Measurements from ENCODE around the gene DCLK2.
"Not testable (repeated sequence)": the region's sequence is repeated elsewhere in the genome, so short reads cannot be mapped to it uniquely, and the experiment has no call there.

Gene DCLK2

DNA sequence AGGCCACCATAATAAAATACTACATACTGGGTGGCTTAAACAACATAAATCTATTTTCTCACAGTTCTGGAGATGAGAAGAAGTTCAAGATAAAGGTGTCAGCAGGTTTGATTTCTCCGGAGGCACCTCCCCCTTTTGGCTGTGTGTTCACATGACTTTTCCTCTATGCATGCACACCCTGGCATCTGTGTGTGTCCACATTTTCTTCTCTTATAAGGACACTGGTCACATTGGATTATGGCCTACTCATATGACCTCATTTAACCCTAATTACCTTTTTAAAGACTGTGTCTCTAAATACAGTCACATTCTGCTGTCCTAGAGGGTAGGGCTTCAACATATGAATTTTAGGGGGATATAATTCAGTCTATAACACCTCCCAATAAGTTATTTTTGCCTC lies 79.8 kb downstream of the DCLK2 start:
- no peak for DNase-seq

DNA sequence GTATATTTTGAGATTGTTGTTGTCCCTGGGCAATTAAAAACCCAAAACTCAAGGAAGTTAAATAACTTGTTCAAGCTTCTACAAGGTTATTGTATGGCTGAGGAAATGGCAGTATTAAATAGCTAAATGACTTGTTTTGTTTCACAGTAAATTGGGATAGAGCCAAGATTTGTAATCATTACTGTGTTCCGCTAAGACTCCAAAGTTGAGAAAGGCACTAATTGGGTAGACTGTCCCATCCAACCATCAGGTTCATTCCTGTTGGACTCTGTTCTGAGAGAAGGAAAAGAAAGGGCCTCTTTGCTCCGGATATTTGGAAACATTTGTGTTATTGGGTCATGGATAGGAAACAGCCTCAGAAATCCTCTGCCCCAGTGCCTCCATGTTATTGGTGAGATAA lies 82.2 kb downstream of the DCLK2 start:
- no peak for DNase-seq

DNA sequence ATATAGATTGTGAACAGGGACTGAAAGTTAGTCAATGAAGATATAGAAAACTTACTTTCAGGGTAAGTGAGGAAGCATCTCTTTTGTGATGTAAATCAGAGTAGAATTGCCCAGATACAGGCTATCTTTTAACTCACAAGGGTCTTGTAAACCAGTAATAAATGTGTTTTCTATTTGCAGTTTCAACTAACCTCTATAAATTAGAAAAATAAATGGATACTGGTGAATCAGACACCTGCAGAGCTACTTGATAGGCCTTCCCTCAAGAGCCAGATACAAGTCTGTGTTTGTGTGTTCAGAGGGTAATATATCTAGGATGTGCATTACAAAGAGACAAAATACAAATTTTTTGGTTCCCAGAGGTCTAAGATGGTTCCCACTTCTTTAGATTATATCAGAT lies 82.9 kb downstream of the DCLK2 start:
- DNase-seq, result no peak

DNA sequence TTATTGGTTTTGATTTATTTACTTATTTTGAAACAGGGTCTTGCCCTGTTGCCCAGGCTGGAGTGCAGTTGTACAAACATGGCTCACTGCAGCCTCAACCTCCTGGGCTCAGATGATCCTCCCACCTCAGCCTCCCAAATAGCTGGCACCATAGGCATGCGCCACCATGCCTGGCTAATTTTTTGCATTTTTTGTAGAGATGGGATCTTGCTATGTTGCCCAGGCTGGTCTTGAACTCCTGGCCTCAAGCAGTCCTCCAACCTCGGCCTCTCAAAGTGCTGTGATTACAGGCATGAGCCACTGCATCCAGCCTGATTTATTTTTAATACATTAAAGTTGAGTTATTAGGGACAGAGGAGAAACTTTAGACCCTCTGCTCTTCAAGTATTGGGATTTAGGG lies 83.8 kb downstream of the DCLK2 start:
- not testable (repeated sequence) for DNase-seq

DNA sequence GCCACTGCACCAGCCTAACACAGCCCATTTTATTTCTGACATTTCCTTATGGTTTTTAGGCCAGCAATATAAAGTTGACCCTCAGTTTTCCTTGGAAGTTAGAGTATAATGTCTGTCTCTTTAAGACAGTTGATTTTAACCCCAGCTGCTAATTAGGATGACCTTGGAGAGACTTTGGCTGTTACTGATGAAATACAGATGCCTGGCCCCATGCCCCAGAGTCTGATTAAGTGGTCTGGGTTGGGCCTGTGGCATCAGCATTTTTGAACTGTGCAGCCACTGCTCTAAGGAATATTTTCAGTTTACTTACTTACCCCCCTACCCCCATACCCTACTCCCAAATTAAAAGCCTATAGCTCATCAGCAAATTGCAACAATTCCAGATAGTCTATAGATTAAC lies 85.8 kb downstream of the DCLK2 start:
- no peak for DNase-seq

DNA sequence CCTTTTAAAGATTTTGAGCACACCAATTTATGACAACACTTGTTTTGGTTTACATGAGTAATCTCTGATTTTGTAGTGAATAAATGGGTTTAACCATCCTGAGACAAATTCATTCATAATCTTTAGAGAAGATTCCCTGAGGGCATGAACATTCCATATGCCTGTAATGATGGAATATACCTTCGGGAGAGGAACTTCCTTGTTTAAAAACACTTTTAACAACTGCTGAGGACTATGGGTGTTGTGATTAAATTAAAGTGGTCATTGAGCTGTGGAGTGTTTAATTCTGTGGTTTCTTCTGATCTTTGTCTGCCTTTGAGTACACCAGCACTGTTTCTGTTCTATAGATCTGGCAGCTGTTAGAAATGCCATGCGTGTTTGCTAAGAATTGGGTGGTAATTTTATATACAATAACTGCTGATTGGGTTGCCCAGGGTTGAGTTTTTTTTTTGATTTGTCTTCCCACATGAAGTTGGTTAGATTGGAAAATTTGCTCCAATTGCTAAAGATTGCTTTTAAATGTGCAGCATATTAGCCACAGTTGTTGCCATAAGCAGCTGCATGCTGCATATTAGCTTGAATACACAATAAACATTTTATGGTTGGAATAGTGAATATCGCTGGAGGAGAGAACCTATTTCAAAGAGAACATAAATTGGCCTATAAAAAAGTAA lies 86.8 kb downstream of the DCLK2 start:
- no peak for DNase-seq

DNA sequence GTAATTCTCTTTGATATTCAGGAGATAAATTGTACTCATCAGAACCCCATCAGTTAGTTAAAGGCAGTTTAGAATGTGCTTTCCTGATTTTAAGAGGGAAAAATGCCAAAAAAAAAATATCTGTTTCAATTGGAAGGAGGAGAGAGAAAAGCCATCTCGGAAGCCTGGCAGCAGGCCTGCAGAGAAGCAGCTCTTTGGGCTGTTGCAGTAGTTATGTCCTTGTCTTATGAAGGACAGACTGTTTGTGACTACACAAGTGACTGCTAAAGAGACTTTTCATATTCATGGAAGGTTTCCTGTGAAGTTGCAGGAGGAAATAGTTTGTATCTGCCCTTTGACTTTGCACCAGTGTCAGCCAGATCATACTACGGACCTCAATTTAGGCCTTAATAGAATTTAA lies 88.8 kb downstream of the DCLK2 start:
- no peak for DNase-seq

DNA sequence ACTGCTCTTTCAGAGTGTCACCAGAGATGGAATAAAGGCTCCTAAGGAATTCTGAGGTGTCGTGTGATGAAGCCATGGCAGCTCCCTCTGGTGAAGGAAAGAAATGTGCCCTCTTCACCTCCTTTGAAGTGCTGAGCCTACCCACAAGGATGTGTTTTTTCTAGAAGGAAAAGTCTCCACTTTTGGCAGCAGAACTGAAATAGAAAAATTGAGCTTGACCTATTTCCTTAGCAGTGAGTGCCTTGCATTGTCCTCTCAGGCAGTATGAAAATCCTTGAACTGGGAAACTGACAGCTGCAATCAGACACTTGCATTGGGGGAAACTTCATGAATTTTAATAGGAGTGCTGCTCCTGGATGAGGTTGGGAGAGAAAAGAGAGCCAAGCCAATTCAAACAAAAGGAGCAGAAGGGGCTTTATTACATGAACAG lies 95.2 kb downstream of the DCLK2 start:
- no peak for DNase-seq

DNA sequence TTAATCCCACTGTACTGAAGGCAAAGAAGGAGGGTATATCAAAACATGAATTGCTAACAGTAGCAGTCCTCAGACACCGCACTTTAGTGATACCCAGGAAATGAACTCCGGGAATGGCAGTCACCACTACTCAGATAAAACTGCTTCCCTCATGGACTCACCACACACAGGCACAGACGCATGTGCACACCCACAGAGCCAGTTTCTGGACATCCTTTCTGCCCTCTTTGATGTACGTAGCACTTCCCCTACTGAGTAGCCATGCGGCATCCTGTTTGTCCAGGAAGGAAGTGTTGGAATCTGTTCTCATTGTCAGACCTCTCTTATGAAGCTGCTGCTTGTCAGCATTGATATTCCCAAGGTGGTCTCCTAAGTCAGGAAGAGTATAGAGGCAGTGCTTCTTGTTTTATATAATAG lies 95.7 kb downstream of the DCLK2 start:
- DNase-seq, result no peak

DNA sequence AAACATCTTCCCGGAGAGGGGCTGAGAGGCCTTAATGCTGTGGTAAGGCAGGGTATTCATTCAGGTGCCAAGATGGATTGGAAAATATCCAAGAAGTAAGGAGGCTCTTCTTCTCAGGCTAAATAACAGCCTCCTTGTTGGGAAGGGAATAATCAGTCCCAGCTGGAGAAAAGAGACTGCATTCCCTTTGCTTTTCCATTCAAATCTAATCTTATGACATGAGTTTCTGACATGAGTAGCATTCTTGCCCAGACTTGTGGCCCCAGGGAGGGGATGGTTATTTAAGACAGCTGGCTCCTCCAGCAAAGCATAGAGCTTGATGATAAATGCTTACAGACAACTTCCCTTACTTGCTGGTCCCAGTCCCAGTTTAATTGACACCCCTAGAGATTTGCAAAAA lies 98.3 kb downstream of the DCLK2 start:
- no peak for DNase-seq

DNA sequence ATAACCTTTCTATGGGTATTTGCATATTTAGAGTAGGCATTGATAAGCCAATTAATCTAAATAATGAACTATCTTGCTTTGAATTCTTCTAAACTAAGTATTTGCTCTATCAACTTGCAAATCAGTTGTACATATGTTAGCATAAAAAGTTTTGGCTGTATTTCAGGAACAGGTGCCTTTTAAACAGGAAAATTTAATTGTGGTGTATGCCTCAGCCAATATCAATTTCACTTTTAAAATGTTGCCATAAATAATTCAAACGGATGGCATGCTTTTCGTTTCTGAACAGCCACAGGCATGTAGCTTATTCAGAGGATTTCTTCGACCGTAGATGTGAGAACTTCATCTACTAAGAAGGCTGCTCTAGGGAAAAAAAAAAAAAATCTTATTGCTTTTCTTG lies 99.9 kb downstream of the DCLK2 start:
- DNase-seq, result no peak

DNA sequence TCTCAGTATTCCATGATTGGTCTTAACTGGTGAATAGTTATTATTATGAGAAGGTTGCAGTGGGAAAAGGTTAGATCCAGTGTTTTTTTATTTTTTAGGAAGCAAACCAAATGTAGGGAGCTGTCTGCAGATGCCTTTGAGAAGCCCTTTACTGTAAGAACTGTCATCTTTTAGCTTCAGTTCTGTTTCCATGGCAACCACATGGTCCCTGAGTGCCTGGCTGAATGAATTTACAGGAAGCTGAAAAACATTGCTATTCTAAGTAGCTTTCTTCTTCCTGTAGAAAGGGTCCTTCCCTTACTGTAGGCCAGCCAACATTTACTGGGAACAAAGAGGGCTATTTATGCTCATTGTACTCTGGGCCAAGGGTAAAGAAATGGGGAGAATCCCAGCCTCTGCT lies 103.3 kb downstream of the DCLK2 start:
- no peak for DNase-seq

DNA sequence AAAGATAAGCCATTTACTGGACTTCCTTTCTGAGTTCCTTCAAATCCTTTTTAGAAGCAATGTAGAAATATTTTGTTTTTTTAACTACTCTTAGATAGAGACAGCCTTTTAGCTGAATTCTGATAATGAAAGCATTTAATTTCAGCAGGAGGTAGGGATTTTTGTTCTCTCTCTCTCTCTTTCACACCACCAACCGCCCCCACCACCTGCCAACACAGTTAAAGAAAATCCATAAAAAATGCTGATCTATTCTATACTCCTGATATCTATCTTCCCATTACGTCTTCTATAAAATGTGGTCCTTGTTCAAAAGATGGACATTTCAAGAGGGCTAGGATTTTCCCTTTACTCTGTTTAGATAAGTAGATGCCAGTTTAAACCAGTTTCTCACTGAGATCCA lies 104.5 kb downstream of the DCLK2 start:
- no peak for DNase-seq

DNA sequence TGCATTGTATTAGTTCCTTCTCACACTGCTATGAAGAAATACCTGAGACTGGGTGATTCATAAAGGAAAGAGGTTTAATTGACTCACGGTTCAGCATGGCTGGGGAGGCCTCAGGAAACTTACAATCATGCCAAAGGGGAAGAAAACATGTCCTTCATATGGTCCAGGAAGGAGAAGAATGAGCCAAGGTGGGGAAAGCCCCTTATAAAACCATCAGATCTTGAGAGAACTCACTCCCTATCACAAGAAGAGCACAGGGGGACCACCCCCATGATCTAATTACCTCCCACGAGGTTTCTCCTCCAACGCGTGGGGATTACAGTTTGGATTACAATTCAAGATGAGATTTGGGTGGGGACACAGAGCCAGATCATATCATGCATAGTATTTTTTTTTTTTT lies 106.8 kb downstream of the DCLK2 start:
- DNase-seq, result not testable (repeated sequence)

DNA sequence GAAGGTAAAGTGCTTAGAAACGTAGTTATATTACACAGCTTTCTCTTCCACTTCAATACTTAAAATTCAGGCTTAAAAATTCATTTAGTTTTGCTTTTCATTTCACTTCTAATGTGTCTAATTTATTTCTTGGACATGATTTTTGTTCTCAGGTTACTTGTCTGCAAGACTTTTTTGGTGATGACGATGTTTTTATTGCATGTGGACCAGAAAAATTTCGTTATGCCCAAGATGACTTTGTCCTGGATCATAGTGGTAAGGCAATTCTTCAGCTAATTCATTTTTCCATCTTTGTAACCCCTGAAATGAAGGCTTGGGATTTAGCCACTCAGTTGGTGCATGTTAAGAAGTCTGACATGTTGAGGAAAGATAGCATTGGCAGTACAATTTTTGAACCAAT lies 114.7 kb downstream of the DCLK2 start:
- no peak for DNase-seq

DNA sequence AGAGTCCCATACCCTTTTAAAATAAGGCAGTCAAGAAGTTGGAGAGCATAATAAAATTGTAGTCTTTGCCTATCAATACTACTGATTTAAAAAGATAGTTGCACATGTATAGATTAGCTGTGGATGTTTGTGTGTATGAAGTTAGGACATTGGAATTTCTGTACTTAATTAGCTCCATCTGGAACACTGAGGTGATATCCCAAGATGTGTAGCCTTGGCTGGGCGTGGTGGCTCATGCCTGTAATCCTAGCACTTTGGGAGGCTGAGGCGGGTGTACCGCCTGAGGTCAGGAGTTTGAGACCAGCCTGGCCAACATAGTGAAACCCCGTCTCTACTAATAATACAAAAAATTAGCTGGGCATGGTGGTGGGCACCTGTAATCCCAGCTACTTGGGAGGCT lies 119.0 kb downstream of the DCLK2 start:
- not testable (repeated sequence) for DNase-seq

DNA sequence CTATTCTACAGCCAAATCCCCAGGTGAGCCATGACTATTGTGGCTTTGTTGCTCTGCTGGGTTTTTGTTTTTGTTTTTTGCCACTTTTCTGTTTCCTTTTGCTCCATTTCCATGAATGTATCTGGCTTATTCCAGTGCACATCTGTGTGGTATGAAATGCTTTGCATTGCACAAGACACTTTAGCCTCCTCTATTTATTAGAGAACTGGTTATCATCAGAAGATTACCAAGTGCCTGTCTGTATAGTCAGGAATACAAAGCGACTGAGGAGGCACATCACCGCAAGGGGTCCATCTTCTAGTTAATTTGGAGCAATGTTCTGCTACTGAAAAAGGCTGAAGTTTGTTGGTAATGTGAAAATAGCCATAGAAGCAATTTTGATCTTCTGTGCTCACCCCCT lies 120.8 kb downstream of the DCLK2 start:
- DNase-seq, result no peak

DNA sequence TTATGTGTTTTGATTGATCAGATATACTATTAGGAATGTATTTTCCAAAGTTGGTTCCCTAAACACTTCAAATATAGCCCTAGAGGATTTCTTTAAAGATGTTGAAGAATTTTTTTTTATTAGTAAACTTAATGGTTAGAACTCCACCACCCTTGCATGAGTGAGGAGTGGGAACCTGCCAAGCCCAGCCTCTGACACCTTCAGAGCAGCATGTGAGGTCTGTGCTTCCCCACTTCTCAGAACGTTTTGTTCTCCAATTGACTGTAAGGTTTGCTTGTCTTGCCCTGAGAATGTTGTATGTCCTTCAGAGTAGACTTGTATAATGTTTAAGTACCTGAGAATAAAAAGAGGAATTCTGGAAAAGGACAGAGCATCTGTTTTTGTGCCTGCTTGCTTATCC lies 126.8 kb downstream of the DCLK2 start:
- no peak for DNase-seq

DNA sequence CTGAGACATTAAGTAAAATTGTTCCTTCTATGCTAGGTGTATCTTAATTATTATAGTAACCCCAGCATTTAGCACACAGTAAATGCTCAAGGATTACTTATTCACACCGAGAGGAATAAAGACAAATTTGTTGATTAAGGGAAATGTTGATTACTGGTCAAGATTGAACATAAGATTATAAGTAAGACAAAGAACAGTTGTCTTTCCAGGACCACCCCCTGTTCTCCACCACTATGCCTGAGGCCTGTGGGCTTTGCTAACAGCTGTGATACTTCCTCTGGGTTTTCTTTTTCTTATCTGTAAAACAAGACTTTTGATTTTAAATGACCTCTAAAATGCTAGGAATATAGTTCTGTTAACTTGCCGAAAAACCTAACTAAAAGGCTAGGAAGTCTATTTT lies 128.0 kb downstream of the DCLK2 start:
- DNase-seq, result no peak

DNA sequence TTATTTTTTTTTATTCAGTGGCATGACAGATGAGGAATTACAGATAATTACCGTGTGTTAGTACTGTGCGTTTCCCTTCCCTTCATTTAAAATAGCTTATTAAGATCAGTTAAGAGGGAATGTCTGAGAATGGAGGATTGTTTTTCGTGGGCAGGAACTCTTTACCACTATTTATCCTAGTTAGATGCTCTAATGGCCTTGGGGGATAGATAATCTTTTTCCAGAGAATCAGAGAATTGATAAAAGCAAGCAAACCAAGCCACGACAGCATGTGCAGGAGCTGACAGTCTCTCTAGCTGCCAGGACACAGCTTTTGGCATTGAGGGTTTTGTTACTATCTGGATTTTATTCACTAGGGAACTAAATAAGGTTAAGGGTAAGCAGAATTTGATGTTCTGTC lies 128.7 kb downstream of the DCLK2 start:
- DNase-seq, result no peak

DNA sequence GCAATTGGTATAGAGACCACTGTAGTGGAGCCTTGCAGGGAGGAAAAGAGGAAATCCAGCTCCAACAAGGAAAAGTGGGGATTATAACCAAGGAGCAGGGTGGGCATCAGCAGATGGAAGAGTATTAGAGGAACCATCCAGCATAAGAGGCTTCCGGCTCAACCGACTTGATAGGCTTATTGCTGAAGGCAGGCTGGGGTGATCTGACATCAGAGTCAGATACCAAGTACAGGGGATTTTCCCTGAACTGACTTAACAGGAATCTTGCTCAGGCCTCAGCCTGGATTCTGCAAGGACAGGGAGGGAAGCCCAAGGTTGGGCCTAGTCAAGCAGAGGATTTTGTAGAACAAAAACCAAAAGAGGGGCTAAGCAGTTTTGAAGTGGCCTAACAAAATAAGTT lies 129.6 kb downstream of the DCLK2 start:
- DNase-seq, result no peak

DNA sequence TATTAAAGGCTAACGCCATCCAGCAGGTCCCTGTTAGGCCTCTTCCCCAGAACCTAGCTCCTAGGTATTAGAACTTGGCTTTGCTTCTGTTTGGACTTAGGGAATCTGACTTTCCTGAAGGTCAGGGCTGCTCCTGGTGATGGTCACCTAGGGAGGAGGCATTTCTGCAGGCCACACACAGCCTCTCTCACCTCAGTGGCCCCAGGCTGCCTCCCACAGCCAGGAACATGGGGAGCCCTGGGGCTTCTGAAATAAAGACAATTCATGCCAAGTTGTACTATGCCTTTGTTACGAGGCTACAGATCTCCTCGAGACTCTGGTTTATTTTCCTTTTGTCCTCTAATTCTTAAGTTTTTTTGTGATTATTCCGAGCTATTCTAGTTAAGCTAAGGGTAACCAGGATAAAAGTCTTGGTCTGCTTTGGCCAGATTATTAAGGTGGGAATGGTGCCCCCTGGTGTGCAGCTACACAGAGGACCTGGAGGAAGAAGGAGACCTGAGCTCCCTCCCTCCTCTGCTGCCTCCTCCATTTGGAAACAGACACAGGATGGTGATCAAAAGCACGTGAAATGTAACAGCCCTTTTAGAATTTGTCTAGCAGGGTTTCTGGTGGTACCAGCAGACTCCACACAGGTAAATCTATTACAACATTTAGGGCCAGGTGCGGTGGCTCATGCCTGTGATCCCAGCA lies 131.0 kb downstream of the DCLK2 start:
- no peak for DNase-seq

DNA sequence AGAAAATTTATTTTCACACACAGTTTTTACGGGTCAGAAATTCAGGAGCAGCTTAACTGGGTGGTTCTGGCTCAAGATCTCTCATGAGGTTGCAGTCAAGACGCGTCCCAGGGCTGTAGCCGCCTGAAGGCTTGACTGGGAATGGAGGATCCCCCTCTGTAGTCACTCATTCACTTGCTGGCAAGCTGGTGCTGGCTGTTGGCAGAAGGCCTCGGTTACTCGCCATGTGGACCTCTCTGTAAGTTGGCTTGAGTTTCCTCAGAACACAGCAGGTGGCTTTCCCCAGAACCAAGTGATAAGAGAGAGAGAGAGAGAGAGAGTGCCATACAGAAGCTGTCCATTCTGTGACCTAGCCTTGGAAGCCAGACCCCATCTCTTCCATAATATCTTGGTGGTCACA lies 132.8 kb downstream of the DCLK2 start:
- no peak for DNase-seq

DNA sequence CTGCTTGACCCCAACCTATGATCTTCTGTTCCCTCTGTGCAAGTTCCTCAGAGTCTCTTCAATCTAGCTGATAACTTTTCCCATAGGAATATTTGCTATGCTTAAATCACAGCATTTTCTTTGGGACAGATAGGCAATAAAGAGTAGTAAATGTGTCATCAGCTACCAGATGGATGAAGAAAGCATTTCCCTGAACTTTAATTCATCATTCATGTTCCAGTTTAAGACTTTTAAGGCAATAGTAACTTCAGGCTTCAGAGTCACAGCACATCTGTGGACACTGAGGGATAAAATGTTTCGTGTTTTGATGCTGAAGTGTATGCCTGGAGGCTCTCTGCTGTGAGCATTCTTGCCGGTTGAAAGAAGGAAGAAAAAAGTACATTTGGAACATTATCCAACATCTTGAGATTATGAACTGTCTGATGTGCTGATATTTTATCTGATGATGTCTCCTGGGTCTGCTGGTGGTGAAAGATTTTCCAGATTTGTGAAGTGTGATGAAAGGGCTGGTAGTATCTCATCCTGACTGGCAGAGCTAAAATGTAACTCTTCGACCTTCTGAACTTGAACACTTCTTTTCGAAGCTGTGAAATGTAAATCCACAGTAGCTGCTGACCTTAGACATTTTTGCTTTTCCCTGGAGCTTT lies 133.7 kb downstream of the DCLK2 start:
- DNase-seq, result no peak

DNA sequence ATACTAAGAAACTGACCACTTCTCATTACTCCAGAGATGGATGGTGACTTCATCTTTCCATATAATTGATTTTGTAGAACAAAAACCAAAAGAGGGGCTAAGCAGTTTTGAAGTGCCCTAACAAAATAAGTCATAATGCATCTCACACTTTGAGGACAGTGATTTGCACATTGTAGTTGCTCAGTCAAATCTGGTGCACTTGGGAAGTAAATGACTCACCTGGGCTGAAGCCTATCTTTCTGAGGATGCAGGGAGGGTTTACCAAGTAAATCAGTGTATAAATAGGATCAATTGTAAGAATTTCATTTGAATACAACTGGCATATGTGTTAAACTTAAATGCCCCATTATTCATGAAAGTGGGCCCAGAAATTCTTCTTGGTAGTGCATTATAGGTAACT lies 134.2 kb downstream of the DCLK2 start:
- DNase-seq, result no peak
